Measurements from ENCODE around the gene GPR183.

Gene GPR183

GRCh38 chr13:99278843-99279242 is 28.4 kb downstream of the GPR183 start:
- no peak for TF ChIP-seq CTCF (IDR thresholded peaks at IDR 0.05; ENCODE audit: low read depth, low read length, missing control alignments)
- DNase-seq (ENCODE audit: low read depth) = no peak
- no peak overlapping the region for H3K4me3 ChIP-seq (ENCODE audit: low read depth, low read length)
- in situ Hi-C loops (cut with HindIII; ENCODE audit: low sequenced_read_pairs) = loop anchor here (5.0 kb wide), 1 partner anchor 33 kb away; no protein-coding TSS in a partner anchor

DNA sequence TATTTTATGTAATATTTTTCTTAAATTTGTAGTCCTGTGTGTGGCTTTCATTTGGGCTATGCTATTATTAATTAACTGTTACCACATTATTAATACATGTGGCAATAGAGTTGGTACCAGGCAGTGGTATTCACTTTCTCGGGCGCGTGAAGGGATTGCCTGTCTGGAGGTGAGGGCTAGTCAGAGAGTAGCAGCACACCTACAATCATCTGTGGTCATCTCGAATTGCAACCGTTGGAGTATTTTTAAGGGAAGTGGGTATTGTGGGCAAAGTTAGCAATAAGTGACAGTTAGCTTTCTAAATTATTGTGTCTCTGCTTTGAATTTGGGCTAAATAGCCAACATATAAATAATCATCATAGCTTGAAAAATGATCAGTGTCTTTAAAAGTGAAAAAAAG is 29.0 kb downstream of the GPR183 start:
- H3K4me3 ChIP-seq (ENCODE audit: low read depth, low read length) = no peak overlapping the region
- DNase-seq (ENCODE audit: low read depth) = no peak
- no peak for TF ChIP-seq CTCF (IDR thresholded peaks at IDR 0.05; ENCODE audit: low read depth, low read length, missing control alignments)
- in situ Hi-C loops (cut with HindIII; ENCODE audit: low sequenced_read_pairs) = loop anchor here (5.0 kb wide), 1 partner anchor 34 kb away; no protein-coding TSS in a partner anchor

DNA sequence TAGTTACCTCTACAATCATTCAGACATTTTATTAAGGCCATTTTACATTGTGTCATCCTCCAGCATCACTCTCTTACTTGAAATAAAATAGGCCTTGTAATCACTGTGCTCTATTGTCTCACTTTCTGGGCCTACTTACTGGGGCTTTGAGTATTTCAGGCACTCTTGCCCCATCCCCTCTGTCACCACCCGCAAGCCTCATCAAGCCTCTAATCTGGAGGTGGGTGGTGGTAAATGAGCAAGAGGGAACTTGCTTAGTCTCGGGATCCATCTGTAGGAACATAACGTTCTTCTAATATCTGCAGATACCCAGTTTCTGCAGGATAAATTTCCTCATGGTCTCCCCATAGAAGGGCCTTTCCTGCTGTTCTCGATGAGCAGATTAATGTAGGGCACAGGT is 29.6 kb downstream of the GPR183 start:
- TF ChIP-seq CTCF (IDR thresholded peaks at IDR 0.05; ENCODE audit: low read depth, low read length, missing control alignments) = no peak
- in situ Hi-C loops (cut with HindIII; ENCODE audit: low sequenced_read_pairs) = loop anchor here (5.0 kb wide), 1 partner anchor 35 kb away; no protein-coding TSS in a partner anchor
- no peak for DNase-seq (ENCODE audit: low read depth)
- H3K4me3 ChIP-seq (ENCODE audit: low read depth, low read length) = no peak overlapping the region

DNA sequence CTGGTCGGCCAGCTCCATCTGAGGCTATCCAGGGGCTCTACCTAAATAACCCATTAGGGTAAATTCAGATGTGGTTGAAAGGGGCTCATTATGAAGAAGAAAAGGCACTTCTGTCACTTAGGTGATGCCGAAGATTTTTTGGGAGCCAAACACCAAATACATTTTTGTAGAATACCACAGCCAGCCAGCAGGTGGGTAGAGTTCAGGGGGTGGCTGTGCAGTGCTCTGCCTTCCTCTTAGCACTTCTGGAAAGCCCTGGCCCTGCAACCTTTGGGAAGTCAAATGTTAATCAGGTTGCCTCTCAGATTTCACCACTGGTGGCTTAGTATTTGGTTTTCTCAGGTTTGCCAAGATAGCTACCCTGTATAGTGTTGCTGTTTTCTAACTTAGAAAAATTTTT is 30.5 kb downstream of the GPR183 start:
- H3K4me3 ChIP-seq (ENCODE audit: low read depth, low read length) = no peak overlapping the region
- TF ChIP-seq CTCF (IDR thresholded peaks at IDR 0.05; ENCODE audit: low read depth, low read length, missing control alignments) = no peak
- no peak for DNase-seq (ENCODE audit: low read depth)
- in situ Hi-C loops (cut with HindIII; ENCODE audit: low sequenced_read_pairs) = loop anchor here (5.0 kb wide), 1 partner anchor 36 kb away; no protein-coding TSS in a partner anchor

GRCh38 chr13:99275093-99275469 is 32.1 kb downstream of the GPR183 start:
- in situ Hi-C loops (cut with HindIII; ENCODE audit: low sequenced_read_pairs) = loop anchor here (5.0 kb wide), 1 partner anchor 37 kb away; no protein-coding TSS in a partner anchor
- TF ChIP-seq CTCF (IDR thresholded peaks at IDR 0.05; ENCODE audit: low read depth, low read length, missing control alignments) = no peak
- peak; percentile 92 for DNase-seq (ENCODE audit: low read depth)
- H3K4me3 ChIP-seq (ENCODE audit: low read depth, low read length) = no peak overlapping the region

DNA sequence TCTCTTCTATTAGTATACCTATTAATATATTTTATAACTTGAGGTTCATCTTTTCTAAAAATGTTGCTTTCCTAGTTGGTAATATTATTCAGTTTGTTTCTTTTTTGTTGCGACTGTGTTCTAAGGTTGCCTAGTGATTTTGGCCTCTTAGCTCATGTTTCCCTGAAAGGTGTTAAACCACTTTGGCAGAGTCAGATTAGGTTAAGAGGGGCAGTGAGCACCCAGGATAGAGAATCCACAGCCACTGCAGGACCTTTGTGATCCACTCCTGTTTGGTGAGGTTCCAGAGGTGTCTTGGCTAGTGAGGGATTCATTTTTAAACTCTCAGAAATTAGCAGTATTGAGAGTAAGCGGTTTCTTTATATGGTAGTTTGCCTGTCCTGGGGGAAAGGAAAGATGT is 34.1 kb downstream of the GPR183 start:
- no peak for DNase-seq (ENCODE audit: low read depth)
- in situ Hi-C loops (cut with HindIII; ENCODE audit: low sequenced_read_pairs) = no loop called here
- TF ChIP-seq CTCF (IDR thresholded peaks at IDR 0.05; ENCODE audit: low read depth, low read length, missing control alignments) = no peak
- H3K4me3 ChIP-seq (ENCODE audit: low read depth, low read length) = no peak overlapping the region

DNA sequence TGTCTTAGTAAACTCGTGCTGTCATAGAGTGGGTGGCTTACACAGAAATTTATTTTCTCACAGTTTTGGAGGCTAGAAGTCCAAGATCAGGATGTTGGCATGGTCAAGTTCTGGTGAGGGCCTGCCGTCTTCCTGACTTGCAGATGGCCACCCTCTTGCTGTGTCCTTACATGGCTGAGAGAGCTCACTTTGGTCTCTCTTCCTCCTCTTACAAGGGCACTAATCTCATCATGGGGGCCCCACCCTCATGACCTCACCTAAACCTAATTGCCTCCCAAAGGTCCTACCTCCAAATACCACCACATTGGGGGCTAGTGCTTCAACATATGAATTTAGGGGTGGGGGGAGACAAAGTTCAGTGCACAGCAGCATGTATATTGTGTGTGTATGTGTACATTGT is 34.7 kb downstream of the GPR183 start:
- H3K4me3 ChIP-seq (ENCODE audit: low read depth, low read length) = no peak overlapping the region
- TF ChIP-seq CTCF (IDR thresholded peaks at IDR 0.05; ENCODE audit: low read depth, low read length, missing control alignments) = no peak
- DNase-seq (ENCODE audit: low read depth) = no peak
- in situ Hi-C loops (cut with HindIII; ENCODE audit: low sequenced_read_pairs) = no loop called here
